GM18508 (cell line): ENCODE data around the gene NTHL1.

Source experiments
- ATAC-seq: cut with Tn5 transposase; IDR thresholded peaks from one replicate; pipeline ENCODE4 v1.9.1; 2021; ENCODE audit warnings: moderate number of reproducible peaks; ENCODE audit not compliant: insufficient read depth, unreplicated experiment

Gene NTHL1

GRCh38 chr16:1999866-2000514 lies 47.6 kb downstream of the NTHL1 start:
- no peak for ATAC-seq

GRCh38 chr16:1998852-1999801 lies 48.5 kb downstream of the NTHL1 start:
- ATAC-seq, result no peak

GRCh38 chr16:1998360-1998835 lies 49.2 kb downstream of the NTHL1 start:
- ATAC-seq, result no peak

- no peak for ATAC-seq
Measured at GRCh38 chr16:1997494-1998359, 49.9 kb downstream of the NTHL1 start.

GRCh38 chr16:1993731-1994131 lies 53.9 kb downstream of the NTHL1 start:
- no peak for ATAC-seq

- no peak for ATAC-seq
Measured at GRCh38 chr16:1992704-1993317, 54.8 kb downstream of the NTHL1 start.

GRCh38 chr16:1991948-1992703 lies 55.5 kb downstream of the NTHL1 start:
- no peak for ATAC-seq

- ATAC-seq, result no peak
Measured at GRCh38 chr16:1991588-1991947, 56.1 kb downstream of the NTHL1 start.

GRCh38 chr16:1991135-1991551 lies 56.5 kb downstream of the NTHL1 start:
- ATAC-seq, result no peak

- no peak for ATAC-seq
Measured at GRCh38 chr16:1990351-1991134, 57.1 kb downstream of the NTHL1 start.

- ATAC-seq, result no peak
Measured at GRCh38 chr16:1990101-1990350, 57.6 kb downstream of the NTHL1 start.
